OCI-LY7 (cell line): ENCODE data around the gene MOBP. TPM values are rescaled to one million over a fixed set of nuclear protein-coding genes. Genes with fewer than 3 reads are reported as not detected.

Experiments used
- BruUV-seq: library from RNA; stranded (reverse); fragments of 400-500 nt; replicated peaks from 2 replicates; lab custom pipeline; 2021; lab: Mats Ljungman, UMichigan
- CTCF ChIA-PET: fragments of 300-600 bp; sonication (Branson Sonifier 250); formaldehyde crosslinking; loops from one replicate; lab custom pipeline; 2022; ENCODE audit warnings: antibody characterized with exemption; ENCODE audit not compliant: unreplicated experiment; lab: Charles Lee
- POLR2A ChIA-PET: fragments of 300-600 bp; sonication (Branson Sonifier 250); formaldehyde crosslinking; loops from one replicate; lab custom pipeline; 2022; ENCODE audit warnings: antibody characterized with exemption; lab: Charles Lee
- DNase-seq: peaks from one replicate; pipeline ENCODE4 v3.0.0-alpha.2; 2015; ENCODE audit warnings: low spot score
- H2AFZ ChIP-seq: fragments of 200-600 bp; sonication (generic), shearing (Covaris generic); 2 replicates; pipeline ENCODE4 v1.6.1; 2014; ENCODE audit warnings: mild to moderate bottlenecking, antibody characterized with exemption, low read length, moderate library complexity
- H3K27ac ChIP-seq: fragments of 200-600 bp; sonication (generic); 2 replicates; pipeline ENCODE4 v1.5.1; 2014; ENCODE audit warnings: mixed run types, low read depth, mild to moderate bottlenecking, moderate library complexity, low read length, inconsistent platforms; ENCODE audit not compliant: poor library complexity, severe bottlenecking
- H3K36me3 ChIP-seq: fragments of 200-600 bp; sonication (generic); 2 replicates; pipeline ENCODE4 v1.6.1; 2014; ENCODE audit warnings: mild to moderate bottlenecking, antibody characterized with exemption, low read length, moderate library complexity, mixed read lengths; ENCODE audit not compliant: insufficient read depth
- H3K4me1 ChIP-seq: fragments of 200-600 bp; sonication (generic); 2 replicates; pipeline ENCODE4 v1.5.1; 2014; ENCODE audit warnings: mild to moderate bottlenecking, low read length; ENCODE audit not compliant: insufficient read depth, poor library complexity, severe bottlenecking
- H3K4me2 ChIP-seq: fragments of 200-600 bp; sonication (generic); 2 replicates; pipeline ENCODE4 v1.6.1; 2014; ENCODE audit warnings: mild to moderate bottlenecking, low read length
- H3K4me3 ChIP-seq: fragments of 200-600 bp; sonication (generic); 2 replicates; pipeline ENCODE4 v1.5.1; 2014; ENCODE audit warnings: mild to moderate bottlenecking, low read depth, low read length; ENCODE audit not compliant: poor library complexity, severe bottlenecking
- H3K79me2 ChIP-seq: fragments of 200-600 bp; sonication (generic); 2 replicates; pipeline ENCODE4 v1.6.1; 2016; ENCODE audit warnings: low read depth, mild to moderate bottlenecking, low read length, moderate library complexity, mixed read lengths; ENCODE audit not compliant: insufficient read depth
- H3K9me2 ChIP-seq: fragments of 200-600 bp; sonication (generic); 2 replicates; pipeline ENCODE4 v1.6.1; 2016; ENCODE audit warnings: mild to moderate bottlenecking, low read length, mixed read lengths; ENCODE audit not compliant: insufficient read depth
- H3K9me3 ChIP-seq: fragments of 200-600 bp; sonication (generic); 2 replicates; pipeline ENCODE4 v1.6.1; 2014; ENCODE audit warnings: mild to moderate bottlenecking, mixed run types, low read length, mixed read lengths
- H4K20me1 ChIP-seq: fragments of 200-600 bp; sonication (generic); 2 replicates; pipeline ENCODE4 v1.6.1; 2014; ENCODE audit warnings: mild to moderate bottlenecking, antibody characterized with exemption, low read length, moderate library complexity, mixed read lengths; ENCODE audit not compliant: insufficient read depth
- EZH2phosphoT487 ChIP-seq: fragments of 200-600 bp; sonication (generic); IDR thresholded peaks from 2 replicates; pipeline ENCODE4 v1.6.1; 2018; ENCODE audit warnings: low read depth, borderline replicate concordance, mild to moderate bottlenecking, mixed run types, antibody characterized with exemption, low read length, moderate library complexity, mixed read lengths
- intact Hi-C: fragments of 100-400 bp; cut with micrococcal nuclease; formaldehyde crosslinking; loops from one replicate; pipeline ENCODE4 v1.10.0; 2022; ENCODE audit not compliant: unreplicated experiment
- total RNA-seq, 2 experiments: library from RNA; depleted of rRNA in 1 of 2; stranded (reverse); fragments of >200 nt in 1 of 2; shearing (Covaris generic) in 1 of 2; gene quantifications; 2 replicates each; pipeline ENCODE4 v1.2.3, GENCODE V29; 2014 to 2022
- TF ChIP-seq, protein P1 (sequence below): fragments of 200-600 bp; sonication (generic); conservative IDR thresholded peaks from 2 replicates; pipeline ENCODE4 v1.5.1; 2014; ENCODE audit warnings: mild to moderate bottlenecking, antibody characterized with exemption, low read length, moderate library complexity, mixed read lengths

MOBP gene
- total RNA-seq, 2 experiments from 2014 or later: not detected

DNA sequence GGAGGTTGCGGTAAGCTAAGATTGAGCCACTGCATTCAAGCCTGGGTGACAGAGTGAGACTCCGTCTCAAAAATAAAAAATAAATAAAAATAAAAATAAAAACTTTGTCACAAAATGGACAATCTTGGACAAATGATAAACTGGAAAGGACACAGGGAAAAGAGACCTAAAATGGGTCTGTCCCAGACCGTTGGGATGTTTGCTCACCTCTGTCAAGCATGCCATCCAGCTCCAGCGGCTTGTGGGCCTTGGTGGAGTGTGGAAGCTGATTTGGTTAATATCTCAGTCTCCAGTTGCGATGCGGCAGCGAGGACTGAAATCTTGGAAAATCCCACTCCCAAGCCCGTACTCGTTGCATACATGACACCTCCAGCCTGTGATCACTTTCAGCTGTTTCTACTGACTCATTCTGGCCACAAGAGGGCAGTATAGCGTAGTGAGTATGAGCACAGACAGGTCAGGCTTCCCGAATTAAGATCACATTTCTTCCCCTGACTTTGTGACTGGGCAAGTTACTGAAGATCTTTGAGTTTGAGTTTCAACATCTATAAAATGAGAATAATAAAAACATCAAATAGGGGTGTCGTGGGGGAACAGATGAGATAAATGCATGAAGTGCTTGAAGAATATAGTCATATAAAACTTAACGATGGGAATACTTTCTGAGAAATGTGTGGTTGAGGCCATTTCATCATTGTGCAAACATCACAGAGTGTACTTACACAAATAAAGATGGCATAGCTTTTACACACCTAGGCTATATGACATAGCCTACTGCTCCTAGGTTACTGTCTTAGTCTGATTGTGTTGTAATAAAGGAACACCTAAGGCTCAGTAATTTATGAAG lies 19.6 kb upstream of the MOBP start:
- CTCF ChIA-PET: interaction anchor here (1.0 kb wide), 1 partner anchor 52 kb away, joined by 3 read pairs; no protein-coding TSS in a partner anchor

DNA sequence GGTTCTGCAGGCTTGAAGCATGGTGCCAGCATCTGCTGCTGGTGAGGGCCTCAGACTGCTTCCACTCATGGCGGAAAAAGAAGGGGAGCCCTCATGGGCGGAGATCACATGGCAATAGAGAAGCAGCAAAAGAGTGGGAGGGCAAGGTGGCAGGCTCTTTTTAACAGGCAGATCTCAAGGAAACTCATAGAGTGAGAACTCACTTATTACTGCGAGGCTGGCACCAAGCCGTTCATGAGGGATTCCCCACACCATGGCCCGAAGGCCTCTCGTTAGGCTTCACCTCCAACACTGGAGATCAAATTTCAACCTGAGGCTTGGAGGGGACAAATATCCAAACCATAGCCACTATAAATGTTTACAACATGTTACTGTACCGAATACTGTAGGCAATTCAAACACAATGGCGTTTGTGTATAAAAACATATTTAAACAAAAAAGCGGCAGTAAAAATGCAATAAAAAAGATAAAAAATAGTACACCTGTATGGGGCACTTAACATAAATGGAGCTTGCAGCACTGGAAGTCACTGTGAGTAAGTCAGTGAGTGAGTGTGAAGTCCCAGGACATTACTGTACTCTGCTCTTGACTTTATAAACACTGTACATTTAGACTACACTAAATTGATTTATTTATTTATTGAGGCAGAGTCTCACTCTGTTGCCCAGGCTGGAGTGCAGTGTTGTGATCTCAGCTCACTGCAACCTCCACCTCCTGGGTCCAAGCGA lies 18.8 kb upstream of the MOBP start:
- H3K4me1 ChIP-seq: no peaks in the 10 kb centered on the region
- H3K9me2 ChIP-seq: no peaks in the 10 kb centered on the region
- H3K4me3 ChIP-seq: no peak overlapping the region
- TF ChIP-seq EZH2phosphoT487: no peak
- TF ChIP-seq, protein P1, sequence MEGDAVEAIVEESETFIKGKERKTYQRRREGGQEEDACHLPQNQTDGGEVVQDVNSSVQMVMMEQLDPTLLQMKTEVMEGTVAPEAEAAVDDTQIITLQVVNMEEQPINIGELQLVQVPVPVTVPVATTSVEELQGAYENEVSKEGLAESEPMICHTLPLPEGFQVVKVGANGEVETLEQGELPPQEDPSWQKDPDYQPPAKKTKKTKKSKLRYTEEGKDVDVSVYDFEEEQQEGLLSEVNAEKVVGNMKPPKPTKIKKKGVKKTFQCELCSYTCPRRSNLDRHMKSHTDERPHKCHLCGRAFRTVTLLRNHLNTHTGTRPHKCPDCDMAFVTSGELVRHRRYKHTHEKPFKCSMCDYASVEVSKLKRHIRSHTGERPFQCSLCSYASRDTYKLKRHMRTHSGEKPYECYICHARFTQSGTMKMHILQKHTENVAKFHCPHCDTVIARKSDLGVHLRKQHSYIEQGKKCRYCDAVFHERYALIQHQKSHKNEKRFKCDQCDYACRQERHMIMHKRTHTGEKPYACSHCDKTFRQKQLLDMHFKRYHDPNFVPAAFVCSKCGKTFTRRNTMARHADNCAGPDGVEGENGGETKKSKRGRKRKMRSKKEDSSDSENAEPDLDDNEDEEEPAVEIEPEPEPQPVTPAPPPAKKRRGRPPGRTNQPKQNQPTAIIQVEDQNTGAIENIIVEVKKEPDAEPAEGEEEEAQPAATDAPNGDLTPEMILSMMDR: no peak
- H3K27ac ChIP-seq: no peak overlapping the region
- no peak overlapping the region for H3K4me2 ChIP-seq
- no peaks in the 10 kb centered on the region for H3K9me3 ChIP-seq
- intact Hi-C loops: loop anchor here (1.0 kb wide), 1 partner anchor 50 kb away; no protein-coding TSS in a partner anchor
- CTCF ChIA-PET: interaction anchor here (1.0 kb wide), 1 partner anchor 51 kb away, joined by 3 read pairs; no protein-coding TSS in a partner anchor
- no peaks in the 10 kb centered on the region for H4K20me1 ChIP-seq
- POLR2A ChIA-PET: interaction anchor here (0.6 kb wide), 1 partner anchor 41 kb away, joined by 3 read pairs; no protein-coding TSS in a partner anchor
- no peaks in the 10 kb centered on the region for H3K79me2 ChIP-seq
- no peaks in the 10 kb centered on the region for H3K36me3 ChIP-seq
- no peak overlapping the region for H2AFZ ChIP-seq
- BruUV-seq: no TSS peak
- DNase-seq: no peak

More for the DNA sequence above, 19.6 kb upstream of the MOBP start:
- Histone ChIP-seq H3K4me1 (no peaks in the 10 kb centered on the region), H2AFZ (no peak overlapping the region), H3K9me2 (no peaks in the 10 kb centered on the region), H3K4me2 (no peak overlapping the region), H3K4me3 (no peak overlapping the region), H3K27ac (no peak overlapping the region), H3K79me2 (no peaks in the 10 kb centered on the region), H3K9me3 (no peaks in the 10 kb centered on the region), H3K36me3 (no peaks in the 10 kb centered on the region), H4K20me1 (no peaks in the 10 kb centered on the region)
- no TSS peak for BruUV-seq
- intact Hi-C loops: loop anchor here (1.0 kb wide), 1 partner anchor 50 kb away; no protein-coding TSS in a partner anchor
- no peak for TF ChIP-seq EZH2phosphoT487
- TF ChIP-seq, protein P1: peak; percentile 98
- POLR2A ChIA-PET: interaction anchor here (0.6 to 0.8 kb wide), 3 partner anchors 9 to 42 kb away, joined by 3 to 4 read pairs (median 3); no protein-coding TSS in a partner anchor
- DNase-seq: peak; percentile 77
